Measurements from ENCODE around the gene SYCP2L. TPM values are rescaled to one million over a fixed set of nuclear protein-coding genes. Genes with fewer than 3 reads are reported as not detected.

SYCP2L gene
- total RNA-seq, 2 donors from 2014 or later, result 0.11 TPM; not detected in 1

GRCh38 chr6:10933126-10933525, 46.3 kb downstream of the SYCP2L start:
- H3K36me3 ChIP-seq, result no peaks in the 10 kb centered on the region
- H3K9me3 ChIP-seq, result no peaks in the 10 kb centered on the region
- H3K9ac ChIP-seq (ENCODE audit: low read depth in 2 of 2, low read length in 2 of 2), result no peak overlapping the region
- no peak for DNase-seq
- H3K27ac ChIP-seq, result no peak overlapping the region
- intact Hi-C loops (cut with DNase I), result no loop called here
- no peak overlapping the region for H3K4me3 ChIP-seq
- H3K27me3 ChIP-seq, result no peaks in the 10 kb centered on the region
- H3K4me1 ChIP-seq, result no peaks in the 10 kb centered on the region
- TF ChIP-seq, protein P1, sequence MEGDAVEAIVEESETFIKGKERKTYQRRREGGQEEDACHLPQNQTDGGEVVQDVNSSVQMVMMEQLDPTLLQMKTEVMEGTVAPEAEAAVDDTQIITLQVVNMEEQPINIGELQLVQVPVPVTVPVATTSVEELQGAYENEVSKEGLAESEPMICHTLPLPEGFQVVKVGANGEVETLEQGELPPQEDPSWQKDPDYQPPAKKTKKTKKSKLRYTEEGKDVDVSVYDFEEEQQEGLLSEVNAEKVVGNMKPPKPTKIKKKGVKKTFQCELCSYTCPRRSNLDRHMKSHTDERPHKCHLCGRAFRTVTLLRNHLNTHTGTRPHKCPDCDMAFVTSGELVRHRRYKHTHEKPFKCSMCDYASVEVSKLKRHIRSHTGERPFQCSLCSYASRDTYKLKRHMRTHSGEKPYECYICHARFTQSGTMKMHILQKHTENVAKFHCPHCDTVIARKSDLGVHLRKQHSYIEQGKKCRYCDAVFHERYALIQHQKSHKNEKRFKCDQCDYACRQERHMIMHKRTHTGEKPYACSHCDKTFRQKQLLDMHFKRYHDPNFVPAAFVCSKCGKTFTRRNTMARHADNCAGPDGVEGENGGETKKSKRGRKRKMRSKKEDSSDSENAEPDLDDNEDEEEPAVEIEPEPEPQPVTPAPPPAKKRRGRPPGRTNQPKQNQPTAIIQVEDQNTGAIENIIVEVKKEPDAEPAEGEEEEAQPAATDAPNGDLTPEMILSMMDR (IDR thresholded peaks at IDR 0.05), result no peak

GRCh38 chr6:10939840-10940239, 53.0 kb downstream of the SYCP2L start:
- intact Hi-C loops (cut with DNase I), result no loop called here

DNA sequence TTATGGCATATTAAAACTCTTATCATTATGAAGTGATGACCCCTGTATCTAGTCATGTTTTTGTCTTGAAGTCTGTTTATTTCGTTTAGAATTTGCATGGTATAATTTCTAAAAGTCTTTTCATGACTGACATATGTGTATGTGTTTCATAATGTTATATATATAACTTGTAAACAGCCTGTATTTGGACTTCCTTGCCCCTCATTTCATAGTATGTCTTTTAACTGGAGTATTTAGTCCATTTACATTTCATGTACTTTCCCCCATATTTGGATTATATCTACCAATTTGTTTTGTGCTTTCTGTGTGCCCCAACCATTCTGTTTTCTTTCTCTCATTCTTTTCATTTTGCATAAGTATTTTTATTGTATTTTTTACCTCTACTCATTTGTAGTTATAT, 59.0 kb downstream of the SYCP2L start:
- H3K9me3 ChIP-seq, result no peaks in the 10 kb centered on the region
- TF ChIP-seq, protein P1 (IDR thresholded peaks at IDR 0.05), result no peak

More at GRCh38 chr6:10939840-10940239, 53.0 kb downstream of the SYCP2L start:
- Histone ChIP-seq H3K27me3 (no peaks in the 10 kb centered on the region), H3K27ac (no peak overlapping the region), H3K4me3 (no peak overlapping the region), H3K9ac (ENCODE audit: low read depth in 2 of 2, low read length in 2 of 2) (no peak overlapping the region), H3K36me3 (no peaks in the 10 kb centered on the region), H3K9me3 (no peaks in the 10 kb centered on the region), H3K4me1 (no peaks in the 10 kb centered on the region)
- TF ChIP-seq, protein P1 (IDR thresholded peaks at IDR 0.05), result no peak
- no peak for DNase-seq

GRCh38 chr6:10947966-10948365, 61.1 kb downstream of the SYCP2L start:
- Histone ChIP-seq H3K9me3 (no peaks in the 10 kb centered on the region), H3K27me3 (no peaks in the 10 kb centered on the region), H3K4me1 (no peaks in the 10 kb centered on the region), H3K36me3 (no peaks in the 10 kb centered on the region), H3K4me3 (no peak overlapping the region), H3K9ac (ENCODE audit: low read depth in 2 of 2, low read length in 2 of 2) (no peak overlapping the region), H3K27ac (no peak overlapping the region)
- DNase-seq, result no peak
- TF ChIP-seq, protein P1 (IDR thresholded peaks at IDR 0.05), result no peak
- intact Hi-C loops (cut with DNase I), result no loop called here

More for the DNA sequence above, 59.0 kb downstream of the SYCP2L start:
- Histone ChIP-seq H3K4me1 (no peaks in the 10 kb centered on the region), H3K9ac (ENCODE audit: low read depth in 2 of 2, low read length in 2 of 2) (no peak overlapping the region), H3K36me3 (no peaks in the 10 kb centered on the region), H3K27me3 (no peaks in the 10 kb centered on the region), H3K27ac (no peak overlapping the region), H3K4me3 (no peak overlapping the region)
- no peak for DNase-seq
- intact Hi-C loops (cut with DNase I), result no loop called here

GRCh38 chr6:10949579-10950490, 63.0 kb downstream of the SYCP2L start:
- Histone ChIP-seq H3K27me3 (no peaks in the 10 kb centered on the region), H3K4me3 (no peak overlapping the region), H3K9ac (ENCODE audit: low read depth in 2 of 2, low read length in 2 of 2) (no peak overlapping the region), H3K4me1 (no peaks in the 10 kb centered on the region), H3K36me3 (no peaks in the 10 kb centered on the region), H3K27ac (no peak overlapping the region), H3K9me3 (no peaks in the 10 kb centered on the region)
- DNase-seq, result no peak
- intact Hi-C loops (cut with DNase I), result loop anchor here (5.0 kb wide), 2 partner anchors 547 to 627 kb away; no protein-coding TSS in a partner anchor
- TF ChIP-seq, protein P1 (IDR thresholded peaks at IDR 0.05), result no peak
